ENCODE measurements around the gene TRIP13.

- TF ChIP-seq ZFX (IDR thresholded peaks at IDR 0.05) (no peak), CTCF (conservative IDR thresholded peaks at IDR 0.05) (no peak)
Observed at GRCh38 chr5:860506-861150, 32.1 kb upstream of the TRIP13 start.
